HFFc6 (cell line): ENCODE results near the gene MMP10. TPM values are rescaled to one million over a fixed set of nuclear protein-coding genes. Genes with fewer than 3 reads are reported as not detected.
"Not testable (repeated sequence)": the region's sequence is repeated elsewhere in the genome, so short reads cannot be mapped to it uniquely, and the experiment has no call there.

Experiments used
- DNase-seq: peaks from one replicate; pipeline ENCODE4 v3.0.0-alpha.2; 2018
- H3K27ac Mint-ChIP-seq: 2 replicates; pipeline ENCODE4 v1.8.0; 2020; ENCODE audit warnings: mild to moderate bottlenecking, mixed read lengths
- H3K27me3 Mint-ChIP-seq: 2 replicates; pipeline ENCODE4 v1.8.0; 2021; ENCODE audit warnings: mild to moderate bottlenecking, moderate library complexity, mixed read lengths; ENCODE audit not compliant: insufficient read depth
- H3K36me3 Mint-ChIP-seq: 2 replicates; pipeline ENCODE4 v1.8.0; 2021; ENCODE audit warnings: low read depth, mixed read lengths
- H3K4me1 Mint-ChIP-seq: 2 replicates; pipeline ENCODE4 v1.8.0; 2020; ENCODE audit warnings: low read depth, mixed read lengths
- H3K4me3 Mint-ChIP-seq: 2 replicates; pipeline ENCODE4 v1.8.0; 2020; ENCODE audit warnings: mild to moderate bottlenecking, moderate library complexity, mixed read lengths
- H3K9me3 Mint-ChIP-seq: 2 replicates; pipeline ENCODE4 v1.8.0; 2020; ENCODE audit warnings: mild to moderate bottlenecking, mixed read lengths
- CTCF ChIP-seq: fragments of 200-600 bp; sonication (generic); IDR thresholded peaks from 2 replicates; pipeline ENCODE4 v1.5.0; 2021; ENCODE audit warnings: antibody characterized with exemption, mild to moderate bottlenecking
- total RNA-seq, 6 experiments: library from RNA; stranded (reverse); fragmentation: NEBNext Ultra II Directional; extraction: Animal tissue kit (Norgen Biotek cat#: 25700); gene quantifications; 2 replicates in 1 of 6; 3 replicates in 5 of 6; pipeline ENCODE4 v1.2.3, GENCODE V29; 2021

Gene MMP10
- total RNA-seq, 6 experiments from 2014 or later: 0.33 to 3.9 (median 1.1) TPM

DNA sequence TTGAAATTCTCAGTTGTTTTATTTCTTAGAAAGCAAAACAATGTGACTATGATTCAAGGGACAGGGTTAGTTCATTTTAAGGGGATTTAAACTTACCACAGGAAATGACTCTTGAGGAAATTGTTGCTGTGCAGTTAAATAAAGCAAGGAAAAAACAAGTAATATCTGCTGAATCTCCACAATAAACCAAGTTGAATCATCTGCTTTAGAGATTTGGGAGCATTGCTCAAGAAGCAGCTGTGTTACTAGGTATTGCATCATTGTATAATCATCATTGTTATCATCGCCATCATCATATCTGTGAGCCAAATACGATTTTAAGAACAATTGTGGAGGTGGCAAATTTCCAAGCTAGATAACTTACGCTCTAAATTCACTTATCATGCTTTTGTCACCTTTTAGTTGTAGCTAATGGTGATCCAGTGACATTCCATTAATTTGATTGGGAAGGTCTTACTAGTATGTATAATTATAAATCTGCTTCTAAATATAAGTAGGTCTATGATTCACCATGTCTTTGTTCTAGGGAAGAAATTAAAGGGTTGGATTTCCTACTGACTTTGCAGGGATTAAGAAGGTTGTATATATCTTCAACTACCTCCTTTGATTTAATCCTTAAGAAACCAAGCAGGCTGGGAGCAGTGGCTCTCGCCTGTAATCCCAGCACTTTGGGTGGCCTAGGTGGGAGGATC lies 19.9 kb downstream of the MMP10 start:
- H3K4me1 Mint-ChIP-seq: peaks cover 53% of the 10 kb centered on the region
- H3K27ac Mint-ChIP-seq: peak overlapping the region; percentile 65
- no peaks in the 10 kb centered on the region for H3K9me3 Mint-ChIP-seq
- H3K36me3 Mint-ChIP-seq: no peaks in the 10 kb centered on the region
- peaks cover 29% of the 10 kb centered on the region for H3K27me3 Mint-ChIP-seq
- DNase-seq: peak; percentile 97
- peak overlapping the region; percentile 37; the same call in 1 of the 2 replicates for H3K4me3 Mint-ChIP-seq
- TF ChIP-seq CTCF: no peak

- Mint-ChIP-seq H3K4me1 (peaks cover 36% of the 10 kb centered on the region), H3K27me3 (peaks cover 44% of the 10 kb centered on the region), H3K27ac (no peak overlapping the region), H3K36me3 (no peaks in the 10 kb centered on the region), H3K9me3 (no peaks in the 10 kb centered on the region), H3K4me3 (no peak overlapping the region)
- DNase-seq: peak; percentile 16
- no peak for TF ChIP-seq CTCF
Measured at GRCh38 chr11:102757823-102758549, 22.4 kb downstream of the MMP10 start.

GRCh38 chr11:102753267-102753666 lies 27.2 kb downstream of the MMP10 start:
- no peak overlapping the region for H3K4me3 Mint-ChIP-seq
- no peaks in the 10 kb centered on the region for H3K36me3 Mint-ChIP-seq
- H3K27ac Mint-ChIP-seq: no peak overlapping the region

GRCh38 chr11:102751673-102752072 lies 28.8 kb downstream of the MMP10 start:
- Mint-ChIP-seq H3K4me1 (no peaks in the 10 kb centered on the region), H3K36me3 (peaks cover 6% of the 10 kb centered on the region), H3K27ac (no peak overlapping the region), H3K9me3 (peaks cover 9% of the 10 kb centered on the region), H3K4me3 (no peak overlapping the region), H3K27me3 (peaks cover 50% of the 10 kb centered on the region)
- no peak for TF ChIP-seq CTCF
- DNase-seq: no peak

More at GRCh38 chr11:102753267-102753666, 27.2 kb downstream of the MMP10 start:
- no peak for TF ChIP-seq CTCF
- Mint-ChIP-seq H3K27me3 (peaks cover 61% of the 10 kb centered on the region), H3K9me3 (peaks cover 4% of the 10 kb centered on the region; the same call in 1 of the 2 replicates), H3K4me1 (peaks cover 2% of the 10 kb centered on the region)
- no peak for DNase-seq

GRCh38 chr11:102749101-102749722 lies 31.2 kb downstream of the MMP10 start:
- Mint-ChIP-seq H3K4me3 (no peak overlapping the region), H3K27me3 (peaks cover 39% of the 10 kb centered on the region), H3K27ac (no peak overlapping the region), H3K9me3 (peaks cover 13% of the 10 kb centered on the region), H3K36me3 (peaks cover 6% of the 10 kb centered on the region), H3K4me1 (no peaks in the 10 kb centered on the region)
- DNase-seq: no peak
- TF ChIP-seq CTCF: no peak

DNA sequence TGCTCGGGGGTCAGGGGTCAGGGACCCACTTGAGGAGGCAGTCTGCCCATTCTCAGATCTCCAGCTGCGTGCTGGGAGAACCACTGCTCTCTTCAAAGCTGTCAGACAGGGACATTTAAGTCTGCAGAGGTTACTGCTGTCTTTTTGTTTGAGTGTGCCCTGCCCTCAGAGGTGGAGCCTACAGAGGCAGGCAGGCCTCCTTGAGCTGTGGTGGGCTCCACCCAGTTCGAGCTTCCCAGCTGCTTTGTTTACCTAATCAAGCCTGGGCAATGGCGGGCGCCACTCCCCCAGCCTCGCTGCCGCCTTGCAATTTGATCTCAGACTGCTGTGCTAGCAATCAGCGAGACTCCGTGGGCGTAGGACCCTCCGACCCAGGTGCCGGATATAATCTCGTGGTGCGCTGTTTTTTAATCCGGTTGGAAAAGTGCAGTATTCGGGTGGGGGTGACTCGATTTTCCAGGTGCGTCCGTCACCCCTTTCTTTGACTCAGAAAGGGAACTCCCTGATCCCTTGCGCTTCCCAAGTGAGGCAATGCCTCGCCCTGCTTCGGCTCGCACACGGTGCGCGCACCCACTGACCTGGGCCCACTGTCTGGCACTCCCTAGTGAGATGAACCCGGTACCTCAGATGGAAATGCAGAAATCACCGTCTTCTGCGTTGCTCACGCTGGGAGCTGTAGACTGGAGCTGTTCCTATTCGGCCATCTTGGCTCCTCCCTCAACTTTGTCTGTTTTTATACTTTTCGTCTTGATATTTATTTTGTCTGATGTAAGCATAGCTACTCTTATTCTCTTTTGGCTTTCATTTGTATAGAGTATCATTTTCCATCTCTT lies 33.5 kb downstream of the MMP10 start:
- H3K27ac Mint-ChIP-seq, H3K36me3 Mint-ChIP-seq, H3K4me1 Mint-ChIP-seq, H3K4me3 Mint-ChIP-seq, DNase-seq: not testable (repeated sequence)
- H3K9me3 Mint-ChIP-seq: peaks cover 13% of the 10 kb centered on the region
- peaks cover 27% of the 10 kb centered on the region for H3K27me3 Mint-ChIP-seq
